GM21447 (cell line): Measurements from ENCODE around the gene KCNK1.

Source experiments
- ATAC-seq: cut with Tn5 transposase; IDR thresholded peaks from one replicate; pipeline ENCODE4 v1.9.1; 2021; ENCODE audit not compliant: unreplicated experiment

Gene KCNK1

DNA sequence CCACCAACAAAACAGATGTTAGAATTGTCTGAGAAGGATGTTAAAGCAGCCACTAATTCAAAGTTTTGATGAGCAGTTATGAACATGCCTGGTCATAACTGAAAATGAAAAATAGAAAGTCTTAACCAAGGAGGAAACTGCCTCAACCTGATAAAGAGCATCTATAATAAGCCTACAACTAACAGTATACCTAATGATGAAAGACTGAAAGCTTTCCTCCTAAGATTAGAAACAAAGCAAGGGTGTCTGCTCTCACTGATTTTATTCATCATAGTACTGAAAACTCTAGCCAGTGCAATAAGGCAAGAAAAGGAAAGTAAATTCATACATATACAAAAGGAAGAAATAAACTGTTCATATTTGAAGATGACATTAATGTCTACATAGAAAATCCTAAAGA, 82.0 kb downstream of the KCNK1 start:
- ATAC-seq = no peak

DNA sequence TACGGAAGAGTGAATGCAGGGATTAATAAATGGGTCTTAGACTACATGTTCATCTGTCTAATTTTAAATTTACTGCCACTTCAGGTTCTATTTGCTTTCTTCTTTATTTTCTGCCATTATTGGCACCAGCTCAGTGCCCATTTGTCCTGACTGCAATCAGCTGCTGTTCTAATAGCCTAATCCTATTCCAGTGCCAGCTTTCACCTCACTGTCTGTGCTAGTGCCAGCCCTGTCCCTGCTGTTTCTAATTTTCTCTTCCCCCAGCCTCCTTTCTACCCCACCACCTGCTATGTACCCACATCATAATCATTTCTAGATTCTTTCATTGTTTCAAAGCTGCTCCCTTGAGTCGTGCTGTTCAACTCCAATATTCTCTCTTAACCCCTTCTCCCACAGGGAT, 86.4 kb downstream of the KCNK1 start:
- ATAC-seq = no peak

DNA sequence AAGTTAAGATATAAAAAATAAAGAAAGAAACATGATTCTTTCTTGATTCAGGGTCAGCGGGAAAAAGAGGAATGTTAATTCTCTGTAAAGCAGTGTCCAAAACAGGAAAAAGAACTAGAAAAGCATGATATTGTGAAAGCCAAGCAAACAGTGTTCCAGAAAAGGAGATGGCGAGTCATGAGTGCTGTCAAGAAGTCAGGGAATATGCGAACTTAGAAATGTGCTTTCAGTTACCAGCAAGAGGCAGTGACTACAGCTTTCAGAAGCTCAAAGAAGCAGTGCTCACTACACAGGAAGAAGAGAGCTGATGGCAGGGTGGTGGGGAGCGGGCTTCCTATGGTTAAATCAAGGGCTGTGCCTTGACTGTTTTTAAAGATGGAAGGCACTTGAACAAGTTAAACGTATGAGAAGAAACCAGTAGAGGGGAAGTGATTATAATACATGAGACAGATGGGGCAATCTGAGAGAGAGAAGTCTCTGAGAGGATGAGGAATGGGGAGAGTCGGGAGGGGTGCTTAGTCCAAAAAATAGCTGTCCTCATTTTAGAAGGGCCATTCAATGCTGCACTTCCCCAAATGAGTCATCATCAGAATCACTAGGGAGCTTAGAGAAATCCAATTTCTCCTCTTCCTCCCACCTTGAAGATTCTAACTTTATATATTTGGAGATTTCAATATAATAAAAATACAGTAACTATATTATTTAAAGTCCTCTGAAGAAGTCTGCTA, 90.4 kb downstream of the KCNK1 start:
- ATAC-seq = no peak

DNA sequence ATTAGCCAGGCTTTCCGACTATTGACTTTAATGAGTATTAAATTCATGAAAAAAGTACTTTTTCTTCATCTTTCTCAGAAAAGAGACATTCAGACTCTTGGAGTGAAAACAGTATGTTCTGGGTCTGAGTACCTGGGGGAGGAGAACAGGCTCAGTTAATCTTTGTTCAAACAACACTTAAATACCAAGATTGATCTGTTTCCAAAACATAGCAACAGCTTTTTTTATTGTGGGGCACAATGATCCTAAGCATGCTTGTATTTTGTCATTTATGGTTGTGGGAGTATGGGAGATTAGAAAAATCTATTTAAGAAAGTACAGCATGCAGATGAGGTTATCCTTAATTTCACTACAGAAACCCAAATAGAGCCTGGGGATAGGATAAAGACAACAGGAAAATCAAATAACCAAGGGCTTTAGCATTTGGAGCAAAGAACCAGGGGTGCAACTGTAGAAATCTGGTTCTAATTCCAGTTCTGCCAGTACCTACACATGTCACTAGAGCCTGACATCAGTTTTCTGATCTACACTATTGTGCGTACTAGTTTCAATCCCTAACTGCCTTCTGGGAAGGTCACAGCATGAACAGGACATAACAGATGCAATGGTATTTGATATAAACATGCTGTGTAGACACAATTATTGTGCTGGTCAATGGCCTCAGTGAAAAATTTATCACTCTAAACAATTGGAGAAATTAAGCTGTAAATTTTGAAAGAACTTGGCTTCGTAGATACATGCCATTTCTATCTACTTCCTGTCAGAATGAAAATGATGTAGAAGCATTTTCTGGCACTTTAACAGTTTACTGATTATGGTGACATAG, 91.2 kb downstream of the KCNK1 start:
- no peak for ATAC-seq

DNA sequence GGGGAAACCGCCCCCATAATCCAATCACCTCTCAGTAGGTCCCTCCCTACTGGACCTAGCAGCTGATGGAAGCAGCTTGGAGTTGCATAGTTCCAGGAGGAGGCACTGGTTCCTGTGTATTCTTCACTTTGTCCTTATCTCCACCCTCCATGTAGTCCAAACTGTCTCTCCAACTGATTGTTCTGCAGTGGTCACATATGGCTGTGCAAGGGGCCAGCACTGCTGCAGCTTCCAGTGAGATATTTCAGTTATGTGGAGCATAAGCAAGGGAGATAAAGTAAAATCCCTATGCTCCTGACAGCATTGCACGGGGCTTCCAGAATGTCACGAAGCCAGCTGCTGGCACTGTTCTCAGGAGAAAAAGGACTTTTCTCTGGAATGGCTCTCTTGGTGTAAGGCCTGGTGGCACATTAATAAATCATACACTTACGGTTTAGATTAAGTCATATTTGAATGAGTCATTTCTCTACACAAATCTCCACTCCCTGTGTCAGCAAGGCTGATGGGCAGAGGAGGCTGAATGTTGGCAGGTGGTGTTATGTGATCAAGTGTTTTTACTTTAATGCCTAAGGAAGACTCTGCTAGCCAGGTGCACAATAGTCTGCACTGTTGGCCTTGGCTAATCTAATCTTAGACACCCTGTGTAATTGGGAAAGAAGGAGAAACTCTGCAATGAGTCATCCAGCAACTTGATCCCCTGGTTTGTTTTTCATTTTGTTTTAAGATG, 93.4 kb downstream of the KCNK1 start:
- no peak for ATAC-seq

DNA sequence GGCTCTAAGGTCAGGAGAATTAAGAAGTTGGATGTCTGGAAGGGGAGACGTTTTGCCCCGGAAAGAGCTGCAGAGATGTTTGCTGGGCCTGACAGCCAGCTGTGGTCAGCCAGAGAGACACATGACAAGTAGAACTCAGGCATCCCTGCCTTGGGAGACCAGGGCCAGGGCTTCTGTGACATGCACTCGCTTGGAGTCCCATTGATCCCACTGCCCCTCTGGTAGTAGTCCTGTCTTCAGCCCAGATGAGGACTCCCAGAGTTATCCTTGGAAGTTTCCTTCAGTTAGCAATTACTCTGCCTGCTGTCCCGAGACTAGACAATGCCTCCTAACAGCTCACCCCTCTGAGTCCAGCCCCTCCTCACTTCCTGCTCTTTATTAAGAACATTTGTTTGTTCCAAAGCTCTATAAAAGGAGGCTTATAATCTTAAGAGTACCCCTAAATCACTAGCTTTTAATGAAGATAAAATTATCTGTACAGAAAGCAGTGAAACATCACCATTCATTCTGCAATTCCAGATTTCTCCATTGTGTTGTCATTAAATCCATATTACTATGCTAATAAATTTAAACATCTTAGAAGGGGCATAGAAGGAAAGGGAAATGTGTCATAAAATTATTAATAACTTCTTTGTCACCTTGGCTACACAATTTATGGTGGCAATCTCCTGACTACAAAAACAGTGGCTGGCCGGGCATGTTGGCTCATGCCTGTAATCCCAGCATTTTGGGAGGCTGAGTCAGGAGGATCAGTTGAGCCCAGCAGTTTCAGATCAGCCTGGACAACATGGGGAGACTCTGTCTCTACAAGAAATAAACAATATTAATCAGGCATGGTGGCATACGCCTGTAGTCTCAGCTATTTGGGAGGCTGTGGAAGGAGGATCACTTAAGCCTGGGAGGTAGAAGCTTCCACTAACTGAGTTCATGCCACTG, 94.2 kb downstream of the KCNK1 start:
- no peak for ATAC-seq

DNA sequence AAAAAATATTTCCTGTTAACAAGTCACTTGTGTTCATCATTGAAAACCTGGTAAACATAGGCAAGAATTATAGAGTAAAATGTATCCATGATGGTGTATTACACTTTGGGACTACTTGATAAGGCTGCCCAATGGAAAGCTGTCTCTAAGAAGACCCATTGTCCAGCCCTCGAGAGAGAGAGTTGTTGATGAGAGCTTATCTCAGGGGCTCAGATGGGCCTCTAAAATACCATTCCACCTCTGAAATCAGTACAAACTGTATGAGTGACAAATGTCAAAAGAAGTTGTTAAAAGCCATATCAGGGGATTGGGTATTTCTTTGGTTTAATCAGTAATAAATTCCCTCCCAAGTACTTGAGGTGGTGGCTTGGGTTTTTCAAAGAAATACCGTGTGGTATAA, 96.1 kb downstream of the KCNK1 start:
- ATAC-seq = no peak

DNA sequence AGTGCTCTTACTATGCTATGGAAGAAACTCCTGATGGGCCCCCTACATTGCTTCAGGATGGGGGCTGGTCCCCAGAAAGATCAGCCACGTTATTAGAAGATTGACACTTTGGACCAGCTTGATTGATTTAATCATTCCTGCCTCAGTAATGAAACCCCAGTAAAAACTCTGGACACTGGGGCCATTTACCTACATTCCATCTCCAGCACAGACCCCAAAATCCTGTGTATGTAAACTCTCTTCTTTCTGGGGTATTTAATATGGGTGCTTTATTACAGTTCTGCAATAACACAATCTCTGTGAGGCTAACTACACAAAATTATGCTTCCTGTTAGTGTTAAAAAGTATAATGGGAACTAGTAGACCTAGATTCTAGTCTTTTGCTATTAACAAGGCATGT, 96.6 kb downstream of the KCNK1 start:
- ATAC-seq = no peak

DNA sequence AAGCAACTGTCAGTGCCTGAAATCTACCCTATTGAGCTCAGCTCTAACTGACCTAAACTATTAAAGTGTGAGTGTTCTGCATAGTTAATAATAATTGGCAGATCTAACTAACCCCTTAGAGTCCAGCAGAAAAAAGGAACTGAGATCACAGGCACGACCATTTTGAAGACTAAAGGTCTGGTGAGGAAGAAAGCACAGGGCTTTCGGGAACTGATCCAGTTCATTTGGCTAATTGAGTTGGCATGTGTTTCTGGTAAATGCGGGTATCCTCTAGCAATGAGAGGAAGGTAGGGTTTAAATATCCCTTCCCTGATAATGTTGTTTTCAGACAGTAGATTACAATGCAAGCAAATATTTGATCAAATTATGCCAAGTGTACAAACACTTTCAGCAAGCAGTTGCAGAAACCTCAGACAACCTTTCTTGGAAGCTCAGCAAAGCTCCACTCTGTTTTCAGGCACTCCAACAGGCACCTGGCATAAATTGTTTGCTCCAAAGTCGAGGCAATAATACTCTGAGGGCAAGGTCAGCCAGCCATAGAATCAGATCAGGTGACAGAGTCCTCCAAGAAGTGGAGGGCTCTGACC, 100.8 kb downstream of the KCNK1 start:
- no peak for ATAC-seq

DNA sequence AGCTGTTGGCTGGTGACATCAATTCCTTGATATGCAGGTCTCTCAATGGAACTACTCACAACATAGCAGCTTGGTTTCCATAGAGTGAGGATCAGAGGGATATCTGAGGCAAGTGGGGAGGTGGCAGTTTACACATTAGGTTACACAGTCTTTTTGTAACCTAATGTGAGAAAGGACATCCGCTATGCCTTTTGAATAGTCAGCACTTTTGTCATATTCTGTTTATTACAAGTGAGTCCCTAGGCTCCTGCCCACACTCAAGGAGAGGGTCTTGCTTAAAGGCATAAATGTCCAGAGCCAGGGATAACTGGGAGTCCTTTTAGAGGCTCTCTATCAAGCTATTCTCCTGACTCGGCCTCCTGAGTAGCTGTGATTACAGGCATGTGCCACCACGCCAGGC, 104.2 kb downstream of the KCNK1 start:
- ATAC-seq = no peak

DNA sequence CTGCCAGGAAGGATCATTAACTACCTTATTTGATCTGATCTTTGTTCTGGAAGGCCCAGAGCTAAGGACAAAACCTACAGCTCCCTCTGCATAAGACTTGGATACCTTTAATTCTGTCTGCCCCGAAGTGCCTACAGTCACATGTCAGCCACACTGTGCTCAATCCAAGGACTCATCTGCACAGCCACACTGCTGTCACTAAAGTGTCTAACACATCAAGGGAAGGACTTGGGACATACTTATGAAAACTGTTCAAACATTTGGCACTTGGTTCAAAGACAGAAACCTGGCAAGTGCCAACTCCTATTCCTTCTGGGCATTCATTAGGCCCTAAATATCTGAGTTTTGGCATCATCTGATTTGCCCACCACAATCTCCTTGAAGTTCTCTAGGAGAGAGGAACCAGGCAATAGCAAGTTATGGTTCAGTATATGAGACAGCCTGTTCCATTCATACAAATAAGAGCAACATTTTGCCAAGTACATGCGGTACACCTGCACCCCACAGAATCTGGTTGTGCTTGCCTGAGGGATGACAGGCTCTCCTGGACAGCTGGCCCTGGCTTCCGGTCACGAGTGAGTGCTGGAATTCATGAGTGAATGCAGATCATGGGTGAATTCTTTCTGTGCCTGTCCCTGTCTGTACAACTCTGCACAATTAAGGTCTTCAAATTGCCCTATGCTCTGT, 105.9 kb downstream of the KCNK1 start:
- ATAC-seq = no peak

DNA sequence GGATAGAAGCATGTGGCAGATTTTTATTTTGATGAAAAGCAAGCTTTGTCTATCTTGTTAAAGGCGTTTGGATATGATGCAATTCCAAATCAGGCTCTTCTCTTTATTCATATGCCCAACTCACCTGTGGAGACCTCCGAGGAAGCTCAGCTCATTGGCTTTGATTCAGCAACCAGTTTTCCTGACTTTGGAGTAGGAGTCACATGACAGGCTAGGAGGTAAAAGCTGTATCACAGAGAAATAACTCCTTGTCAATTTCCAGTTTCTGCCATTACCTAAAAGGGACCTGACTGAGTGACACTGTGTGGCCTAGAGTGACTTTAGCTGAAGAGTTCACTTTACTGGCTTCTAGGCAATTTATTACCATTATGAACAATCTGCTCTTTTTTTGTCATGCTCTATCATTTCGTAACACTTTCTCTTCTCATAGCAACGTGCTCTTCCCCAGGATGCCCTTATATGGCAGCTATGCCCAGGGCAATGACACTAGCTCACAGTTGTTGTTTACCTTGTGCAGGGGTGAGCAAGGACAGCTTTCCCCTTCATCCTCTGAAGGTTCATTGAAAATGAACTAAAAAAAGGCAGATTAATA, 107.2 kb downstream of the KCNK1 start:
- ATAC-seq = no peak
